HEK293 (cell line): ENCODE data around the gene UBE2D4.

Experiments used
- CTCF ChIA-PET: fragments of 350-600 bp; formaldehyde crosslinking; extraction: SDS; loops from one replicate; lab custom pipeline; 2021; ENCODE audit warnings: antibody characterized with exemption; lab: Yijun Ruan, JAX
- POLR2A ChIA-PET: fragments of 300-600 bp; formaldehyde crosslinking; extraction: SDS; loops from one replicate; lab custom pipeline; 2020; ENCODE audit warnings: antibody characterized with exemption, inconsistent platforms; lab: Yijun Ruan, JAX
- H3K27ac ChIP-seq: fragments of 200-500 bp; sonication (Bioruptor generic); 2 replicates; pipeline ENCODE4 v1.5.1; 2014; ENCODE audit warnings: low read depth, low read length, control low read depth, inconsistent platforms; ENCODE audit errors: extremely low read depth
- H3K36me3 ChIP-seq, 2 experiments: fragments of 200-500 bp in 1 of 2; sonication (Bioruptor generic) in 1 of 2; 1 replicate in 1 of 2; 2 replicates in 1 of 2; pipeline ENCODE4 v1.5.1; 2014 to 2017; ENCODE audit warnings: inconsistent platforms in 2 of 2, low read length in 2 of 2; ENCODE audit not compliant: control insufficient read depth in 2 of 2, insufficient read depth in 1 of 2
- H3K4me1 ChIP-seq: fragments of 200-500 bp; sonication (Bioruptor generic); 2 replicates; pipeline ENCODE4 v1.5.1; 2014; ENCODE audit warnings: mild to moderate bottlenecking, low read length, inconsistent platforms; ENCODE audit not compliant: control insufficient read depth, insufficient read depth
- H3K4me3 ChIP-seq: 2 replicates; pipeline ENCODE4 v1.5.1; 2011; ENCODE audit warnings: low read depth, mild to moderate bottlenecking, control low read depth, low read length, moderate library complexity
- H3K9me3 ChIP-seq: fragments of 200-500 bp; sonication (Bioruptor generic); 2 replicates; pipeline ENCODE4 v1.5.1; 2014; ENCODE audit warnings: low read depth, low read length, inconsistent platforms; ENCODE audit not compliant: control insufficient read depth, insufficient read depth
- MYNN ChIP-seq: fragments of 450-650 bp; formaldehyde crosslinking; IDR thresholded peaks from 2 replicates; pipeline ENCODE4 v1.5.1; 2016; ENCODE audit warnings: missing biosample characterization, missing genetic modification characterization, borderline replicate concordance
- MZF1 ChIP-seq: fragments of 450-650 bp; formaldehyde crosslinking; IDR thresholded peaks from 2 replicates; pipeline ENCODE4 v1.5.1; 2017; ENCODE audit warnings: missing biosample characterization, missing genetic modification characterization, borderline replicate concordance
- PATZ1 ChIP-seq: fragments of 450-650 bp; formaldehyde crosslinking; IDR thresholded peaks from 2 replicates; pipeline ENCODE4 v1.5.1; 2016; ENCODE audit warnings: missing biosample characterization, missing genetic modification characterization
- SETDB1 ChIP-seq: IDR thresholded peaks from one replicate; pipeline ENCODE4 v1.6.1; 2017; ENCODE audit warnings: mild to moderate bottlenecking, low read length, moderate library complexity, mixed read lengths; ENCODE audit not compliant: insufficient read length
- ZBTB21 ChIP-seq: fragments of 450-650 bp; formaldehyde crosslinking; IDR thresholded peaks from 2 replicates; pipeline ENCODE4 v1.5.1; 2017; ENCODE audit warnings: missing biosample characterization, missing genetic modification characterization
- ZFP41 ChIP-seq: fragments of 450-650 bp; formaldehyde crosslinking; IDR thresholded peaks from 2 replicates; pipeline ENCODE4 v1.5.1; 2016; ENCODE audit warnings: missing biosample characterization, missing genetic modification characterization, borderline replicate concordance
- ZNF114 ChIP-seq: fragments of 450-650 bp; formaldehyde crosslinking; IDR thresholded peaks from 2 replicates; pipeline ENCODE4 v1.5.0; 2017; ENCODE audit warnings: missing biosample characterization, missing genetic modification characterization
- ZNF132 ChIP-seq: fragments of 450-650 bp; formaldehyde crosslinking; IDR thresholded peaks from 2 replicates; pipeline ENCODE4 v1.5.1; 2017; ENCODE audit warnings: missing biosample characterization, missing genetic modification characterization, borderline replicate concordance
- ZNF169 ChIP-seq: fragments of 450-650 bp; formaldehyde crosslinking; IDR thresholded peaks from 2 replicates; pipeline ENCODE4 v1.5.1; 2016; ENCODE audit warnings: missing biosample characterization, missing genetic modification characterization
- ZNF2 ChIP-seq: fragments of 450-650 bp; formaldehyde crosslinking; IDR thresholded peaks from 2 replicates; pipeline ENCODE4 v1.5.1; 2016; ENCODE audit warnings: missing biosample characterization, missing genetic modification characterization
- ZNF292 ChIP-seq: fragments of 450-650 bp; formaldehyde crosslinking; IDR thresholded peaks from 2 replicates; pipeline ENCODE4 v1.5.1; 2016; ENCODE audit warnings: low read depth, missing biosample characterization, missing genetic modification characterization, borderline replicate concordance
- ZNF335 ChIP-seq: fragments of 450-650 bp; formaldehyde crosslinking; conservative IDR thresholded peaks from 2 replicates; pipeline ENCODE4 v1.5.1; 2016; ENCODE audit warnings: missing biosample characterization, missing genetic modification characterization
- ZNF354C ChIP-seq: fragments of 450-650 bp; formaldehyde crosslinking; IDR thresholded peaks from 2 replicates; pipeline ENCODE4 v1.5.1; 2016; ENCODE audit warnings: missing biosample characterization, missing genetic modification characterization, low read depth, borderline replicate concordance
- ZNF426 ChIP-seq: fragments of 450-650 bp; formaldehyde crosslinking; IDR thresholded peaks from 2 replicates; pipeline ENCODE4 v1.5.1; 2017; ENCODE audit warnings: missing biosample characterization, missing genetic modification characterization, mild to moderate bottlenecking, inconsistent platforms, moderate library complexity
- ZNF510 ChIP-seq: fragments of 450-650 bp; formaldehyde crosslinking; IDR thresholded peaks from 2 replicates; pipeline ENCODE4 v1.5.1; 2018; ENCODE audit warnings: mild to moderate bottlenecking, missing genetic modification characterization, missing biosample characterization; ENCODE audit not compliant: insufficient replicate concordance
- ZNF514 ChIP-seq: fragments of 450-650 bp; formaldehyde crosslinking; IDR thresholded peaks from 2 replicates; pipeline ENCODE4 v1.5.1; 2016; ENCODE audit warnings: missing biosample characterization, missing genetic modification characterization
- ZNF530 ChIP-seq: fragments of 450-650 bp; formaldehyde crosslinking; IDR thresholded peaks from 2 replicates; pipeline ENCODE4 v1.5.1; 2016; ENCODE audit warnings: low read depth, missing biosample characterization, missing genetic modification characterization
- ZNF768 ChIP-seq: fragments of 450-650 bp; formaldehyde crosslinking; IDR thresholded peaks from 2 replicates; pipeline ENCODE4 v1.5.1; 2018; ENCODE audit warnings: missing biosample characterization, mild to moderate bottlenecking, missing genetic modification characterization
- ZNF785 ChIP-seq: fragments of 450-650 bp; formaldehyde crosslinking; IDR thresholded peaks from 2 replicates; pipeline ENCODE4 v1.5.1; 2016; ENCODE audit warnings: missing biosample characterization, missing genetic modification characterization
- ZNF843 ChIP-seq: fragments of 450-650 bp; formaldehyde crosslinking; IDR thresholded peaks from 2 replicates; pipeline ENCODE4 v1.5.1; 2016; ENCODE audit warnings: missing biosample characterization, missing genetic modification characterization
- ZSCAN16 ChIP-seq: fragments of 450-650 bp; formaldehyde crosslinking; IDR thresholded peaks from 2 replicates; pipeline ENCODE4 v1.5.1; 2016; ENCODE audit warnings: missing biosample characterization, missing genetic modification characterization
- TF ChIP-seq, protein P1 (sequence below): sonication (generic); formaldehyde crosslinking; IDR thresholded peaks from 2 replicates; pipeline ENCODE4 v1.8.1; 2022; ENCODE audit warnings: mild to moderate bottlenecking, moderate library complexity, missing genetic modification reagents

UBE2D4 gene

DNA sequence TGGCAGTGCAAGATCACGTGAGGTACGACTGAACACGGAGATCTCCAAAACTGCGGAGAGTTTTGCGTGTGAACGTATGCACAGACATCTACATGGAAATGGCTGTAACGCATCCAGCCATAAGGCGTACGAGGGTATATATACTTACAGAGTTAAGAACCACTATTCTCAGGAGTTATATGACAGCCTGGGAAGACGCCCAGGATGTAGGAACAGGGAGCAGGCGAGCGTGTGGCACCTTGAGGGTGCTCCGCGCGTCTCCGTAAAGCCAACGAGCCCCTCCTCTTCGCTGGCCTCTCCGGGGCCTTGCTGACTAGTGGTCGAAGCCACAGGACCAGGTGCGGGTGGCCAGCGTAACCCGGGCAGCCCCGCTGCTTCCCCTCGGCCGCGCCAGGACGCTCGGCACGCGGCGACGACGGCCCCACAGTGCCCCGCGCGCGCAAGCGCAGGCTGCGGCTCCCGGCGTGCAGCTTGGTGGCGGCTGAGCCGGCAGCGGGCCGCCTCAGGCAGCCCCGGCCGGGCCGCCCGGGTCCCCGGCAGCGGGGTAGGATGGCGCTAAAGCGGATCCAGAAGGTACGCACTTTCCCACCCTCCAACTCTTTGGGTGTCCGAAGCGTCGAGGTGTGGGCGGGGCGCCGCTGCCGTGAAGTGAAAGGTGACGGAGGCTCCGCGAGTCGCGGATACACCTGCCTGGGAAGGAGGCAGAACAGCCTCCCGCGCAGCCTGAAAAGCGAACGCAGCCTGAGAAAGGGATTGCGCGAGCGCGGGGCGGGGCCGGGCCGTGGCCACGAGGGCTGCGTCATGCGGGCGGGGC, at the start of gene UBE2D4 (continued):
- no peak for TF ChIP-seq ZNF426 (tag by site-specific recombination)
- TF ChIP-seq ZSCAN16 (tag by site-specific recombination): peak; percentile 45; the same call in 1 of the 2 replicates
- TF ChIP-seq ZBTB21 (tag by site-specific recombination): peak; percentile 15; the same call in 1 of the 2 replicates

- TF ChIP-seq ZNF843 (tag by site-specific recombination) (no peak), ZNF530 (tag by site-specific recombination) (no peak), ZNF510 (tag by site-specific recombination) (no peak), MZF1 (tag by site-specific recombination) (no peak)
- TF ChIP-seq, protein P1, sequence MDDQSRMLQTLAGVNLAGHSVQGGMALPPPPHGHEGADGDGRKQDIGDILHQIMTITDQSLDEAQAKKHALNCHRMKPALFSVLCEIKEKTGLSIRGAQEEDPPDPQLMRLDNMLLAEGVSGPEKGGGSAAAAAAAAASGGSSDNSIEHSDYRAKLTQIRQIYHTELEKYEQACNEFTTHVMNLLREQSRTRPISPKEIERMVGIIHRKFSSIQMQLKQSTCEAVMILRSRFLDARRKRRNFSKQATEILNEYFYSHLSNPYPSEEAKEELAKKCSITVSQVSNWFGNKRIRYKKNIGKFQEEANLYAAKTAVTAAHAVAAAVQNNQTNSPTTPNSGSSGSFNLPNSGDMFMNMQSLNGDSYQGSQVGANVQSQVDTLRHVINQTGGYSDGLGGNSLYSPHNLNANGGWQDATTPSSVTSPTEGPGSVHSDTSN (CRISPR knock-in tag): no peak
- TF ChIP-seq, all 188 proteins: peak for 0
- H3K9me3 ChIP-seq: no peaks in the 10 kb centered on the region
- H3K4me3 ChIP-seq: no peak overlapping the region
- H3K4me1 ChIP-seq: no peaks in the 10 kb centered on the region
- H3K36me3 ChIP-seq: peaks cover 19 to 71% of the 10 kb centered on the region in 2 experiments
- no peak overlapping the region for H3K27ac ChIP-seq
- ChIA-PET POLR2A (no interaction called here), CTCF (no interaction called here)
Measured at GRCh38 chr7:43876976-43877745, 49.1 kb upstream of the UBE2D4 start.

DNA sequence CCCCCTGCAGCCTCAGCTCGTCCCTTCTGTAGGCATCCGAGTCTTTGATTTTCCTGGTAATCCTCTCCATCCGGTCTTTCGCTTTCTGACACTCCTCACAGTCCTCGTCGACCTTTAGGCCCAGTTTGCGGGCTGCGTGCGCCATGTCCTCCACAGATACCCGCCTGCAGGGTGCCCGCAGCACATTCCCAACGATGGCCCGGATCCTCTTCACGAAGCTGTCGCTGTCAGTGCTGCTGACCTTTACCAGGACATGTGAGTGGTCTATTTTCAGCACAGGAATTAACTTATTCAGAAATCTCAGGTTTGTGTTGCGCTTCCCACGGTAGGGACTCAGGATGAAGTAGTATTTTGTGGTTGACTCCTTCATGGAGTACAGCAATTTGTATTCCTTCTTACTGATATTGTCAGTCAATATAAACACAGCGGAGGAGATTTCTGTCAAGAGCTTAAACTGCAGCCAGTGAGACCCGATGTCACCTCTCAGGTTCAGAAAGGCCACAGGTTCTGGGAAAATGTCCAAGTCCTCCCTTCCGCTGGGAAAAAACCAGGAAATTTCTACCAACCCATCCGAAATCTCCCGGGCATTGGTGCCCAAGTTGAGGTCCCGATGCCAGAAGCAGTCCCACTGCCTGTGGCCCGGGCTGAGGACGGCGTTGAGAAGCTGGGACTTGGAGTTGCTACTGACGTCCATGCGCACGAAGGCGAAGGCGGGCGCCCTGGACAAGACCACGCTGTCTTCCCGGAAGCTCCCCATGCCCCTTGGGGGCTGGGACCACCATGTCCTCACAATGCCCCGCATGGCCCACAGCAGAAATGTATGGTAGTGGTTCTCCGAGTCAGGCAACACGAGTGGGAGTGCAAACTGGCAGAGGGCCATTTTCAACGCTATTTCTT, 48.0 kb upstream of the UBE2D4 start:
- H3K4me1 ChIP-seq: no peaks in the 10 kb centered on the region
- H3K36me3 ChIP-seq: peaks cover 19 to 73% of the 10 kb centered on the region in 2 experiments
- no peak overlapping the region for H3K27ac ChIP-seq
- H3K4me3 ChIP-seq: no peak overlapping the region
- H3K9me3 ChIP-seq: no peaks in the 10 kb centered on the region
- POLR2A ChIA-PET: interaction anchor here (1.6 kb wide), 1 partner anchor 9 kb away, joined by 5 read pairs; the partner anchor contains the start of gene MRPS24
- TF ChIP-seq ZNF169 (no peak), MZF1 (tag by site-specific recombination) (no peak), ZNF2 (no peak), ZNF114 (tag by site-specific recombination) (no peak), ZNF354C (tag by site-specific recombination) (no peak), MYNN (tag by site-specific recombination) (no peak), ZNF768 (tag by site-specific recombination) (no peak), ZFP41 (tag by site-specific recombination) (no peak), ZNF514 (tag by site-specific recombination) (no peak), ZNF292 (tag by site-specific recombination) (no peak), ZNF335 (tag by site-specific recombination) (no peak), ZNF843 (tag by site-specific recombination) (no peak), PATZ1 (tag by site-specific recombination) (no peak), ZNF132 (no peak), SETDB1 (no peak), ZNF785 (tag by site-specific recombination) (no peak)
- CTCF ChIA-PET: no interaction called here
